ENCODE results near the gene PPP2R5A.

Gene PPP2R5A

GRCh38 chr1:212284744-212285684, at the start of gene PPP2R5A:
Gene PPP2R5A, plus strand, starts transcription at chr1:212285410. Its CDS starts 701 bp downstream, at chr1:212286111.
- DNase-seq, result peak; percentile 96

- no peak for DNase-seq
Measured at GRCh38 chr1:212235857-212236256, 49.4 kb upstream of the PPP2R5A start.

- no peak for DNase-seq
Measured at GRCh38 chr1:212236664-212237220, 48.5 kb upstream of the PPP2R5A start.

- no peak for DNase-seq
Measured at GRCh38 chr1:212237651-212238050, 47.6 kb upstream of the PPP2R5A start.

GRCh38 chr1:212238552-212238951, 46.7 kb upstream of the PPP2R5A start:
- no peak for DNase-seq

GRCh38 chr1:212241501-212241900, 43.7 kb upstream of the PPP2R5A start:
- DNase-seq, result no peak

- DNase-seq, result no peak
Measured at GRCh38 chr1:212241957-212242287, 43.3 kb upstream of the PPP2R5A start.

- no peak for DNase-seq
Measured at GRCh38 chr1:212242288-212242984, 42.8 kb upstream of the PPP2R5A start.

GRCh38 chr1:212242985-212243308, 42.3 kb upstream of the PPP2R5A start:
- no peak for DNase-seq

GRCh38 chr1:212244441-212244840, 40.8 kb upstream of the PPP2R5A start:
- DNase-seq, result peak; percentile 14

- DNase-seq, result no peak
Measured at GRCh38 chr1:212247179-212247721, 38.0 kb upstream of the PPP2R5A start.

GRCh38 chr1:212247988-212248387, 37.2 kb upstream of the PPP2R5A start:
- no peak for DNase-seq

- no peak for DNase-seq
Measured at GRCh38 chr1:212254853-212255363, 30.3 kb upstream of the PPP2R5A start.

GRCh38 chr1:212255705-212256307, 29.4 kb upstream of the PPP2R5A start:
- DNase-seq, result no peak

GRCh38 chr1:212256369-212256768, 28.8 kb upstream of the PPP2R5A start:
- no peak for DNase-seq

GRCh38 chr1:212257157-212257556, 28.1 kb upstream of the PPP2R5A start:
- no peak for DNase-seq

- no peak for DNase-seq
Measured at GRCh38 chr1:212259693-212260480, 25.3 kb upstream of the PPP2R5A start.

GRCh38 chr1:212260557-212261355, 24.5 kb upstream of the PPP2R5A start:
- no peak for DNase-seq

GRCh38 chr1:212261361-212261929, 23.8 kb upstream of the PPP2R5A start:
- no peak for DNase-seq

GRCh38 chr1:212267017-212267416, 18.2 kb upstream of the PPP2R5A start:
- no peak for DNase-seq

GRCh38 chr1:212267460-212267859, 17.8 kb upstream of the PPP2R5A start:
- DNase-seq, result no peak

All from NCI-H510A (cell line).